Measurements from ENCODE around the gene DAZAP1. TPM values are rescaled to one million over a fixed set of nuclear protein-coding genes. Genes with fewer than 3 reads are reported as not detected.

DAZAP1 gene
- polyA plus RNA-seq, 3 donors = 69.2 to 70.7 (median 69.7) TPM

DNA sequence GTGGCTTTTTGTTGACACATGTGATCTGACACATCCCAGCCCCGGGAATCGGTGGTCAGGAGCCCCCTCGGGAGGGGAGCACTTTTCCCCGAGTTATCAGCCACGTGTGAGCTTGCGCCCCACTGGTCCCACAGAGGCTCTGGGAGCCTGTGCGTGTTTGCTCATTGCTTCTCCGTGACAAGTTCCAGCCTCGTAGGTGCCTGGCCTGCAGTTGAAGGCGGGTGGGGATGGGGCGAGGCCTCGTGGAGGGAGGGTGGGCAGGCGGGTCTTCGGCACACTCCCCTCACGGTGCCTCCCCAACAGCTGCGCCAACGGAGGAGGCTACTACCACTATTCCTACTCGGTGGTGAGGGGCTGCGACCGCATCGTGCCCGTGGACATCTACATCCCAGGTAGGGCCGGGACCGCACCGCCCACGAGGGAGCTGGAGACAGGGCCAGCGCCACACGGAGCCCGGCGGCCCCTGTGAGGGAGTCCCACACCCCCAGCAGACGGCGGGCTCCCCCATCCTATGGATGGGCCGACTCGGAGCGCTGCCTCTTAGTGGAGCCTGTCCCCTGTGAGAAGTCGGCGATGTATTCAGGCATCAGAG lies 14.4 kb upstream of the DAZAP1 start:
- no peak for DNase-seq (ENCODE audit: low read depth in 3 of 3, low spot score in 2 of 3)

DNA sequence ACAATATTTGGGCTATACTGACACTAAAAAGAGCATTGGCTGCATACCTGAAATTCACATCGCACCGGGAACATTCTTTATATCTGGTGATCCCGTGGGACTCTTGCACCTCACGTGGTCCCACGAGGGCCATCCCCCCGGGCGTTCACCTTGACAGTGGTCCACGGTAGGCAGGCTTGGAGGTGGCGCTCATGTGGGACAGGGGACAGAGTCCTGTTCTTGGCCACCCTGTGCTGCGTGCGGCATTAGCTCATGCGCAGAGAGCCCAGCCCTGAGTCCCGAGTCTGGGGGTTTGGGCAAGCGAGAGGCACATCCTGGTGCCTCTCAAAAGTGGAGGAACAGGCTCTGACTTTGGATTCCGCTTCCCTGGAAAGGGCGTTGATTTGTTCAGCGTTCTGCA lies 13.5 kb upstream of the DAZAP1 start:
- DNase-seq (ENCODE audit: low read depth in 3 of 3, low spot score in 2 of 3) = no peak

- DNase-seq (ENCODE audit: low read depth in 3 of 3, low spot score in 2 of 3) = no peak
Observed at GRCh38 chr19:1394252-1395193, 12.9 kb upstream of the DAZAP1 start.

GRCh38 chr19:1395194-1396018 lies 12.0 kb upstream of the DAZAP1 start:
- no peak for DNase-seq (ENCODE audit: low read depth in 3 of 3, low spot score in 2 of 3)

GRCh38 chr19:1396019-1396767 lies 11.2 kb upstream of the DAZAP1 start:
- no peak for DNase-seq (ENCODE audit: low read depth in 3 of 3, low spot score in 2 of 3)

- no peak for DNase-seq (ENCODE audit: low read depth in 3 of 3, low spot score in 2 of 3)
Observed at GRCh38 chr19:1396768-1397679, 10.4 kb upstream of the DAZAP1 start.

GRCh38 chr19:1397838-1398237 lies 9.5 kb upstream of the DAZAP1 start:
- no peak for DNase-seq (ENCODE audit: low read depth in 3 of 3, low spot score in 2 of 3)

DNA sequence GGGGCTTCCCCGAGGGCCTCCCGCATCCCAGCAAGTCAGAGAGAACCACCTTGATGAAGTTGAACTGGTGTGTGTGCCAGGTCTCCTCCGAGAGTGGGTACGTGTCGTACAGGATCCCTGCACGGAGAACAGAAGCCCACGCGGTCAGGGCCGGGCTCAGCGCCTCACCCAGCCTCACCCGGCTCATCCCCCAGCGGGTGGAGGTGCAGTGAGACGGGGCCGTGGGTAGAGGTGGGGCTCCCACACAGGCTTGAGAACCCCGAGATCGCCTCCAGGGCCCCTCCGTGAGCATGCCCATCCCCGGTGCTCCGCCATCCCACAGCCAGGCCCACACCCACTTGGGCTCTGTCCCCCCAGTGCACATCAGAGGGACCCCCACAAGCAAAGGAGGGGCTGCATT lies 8.3 kb upstream of the DAZAP1 start:
- DNase-seq (ENCODE audit: low read depth in 3 of 3, low spot score in 2 of 3) = no peak

DNA sequence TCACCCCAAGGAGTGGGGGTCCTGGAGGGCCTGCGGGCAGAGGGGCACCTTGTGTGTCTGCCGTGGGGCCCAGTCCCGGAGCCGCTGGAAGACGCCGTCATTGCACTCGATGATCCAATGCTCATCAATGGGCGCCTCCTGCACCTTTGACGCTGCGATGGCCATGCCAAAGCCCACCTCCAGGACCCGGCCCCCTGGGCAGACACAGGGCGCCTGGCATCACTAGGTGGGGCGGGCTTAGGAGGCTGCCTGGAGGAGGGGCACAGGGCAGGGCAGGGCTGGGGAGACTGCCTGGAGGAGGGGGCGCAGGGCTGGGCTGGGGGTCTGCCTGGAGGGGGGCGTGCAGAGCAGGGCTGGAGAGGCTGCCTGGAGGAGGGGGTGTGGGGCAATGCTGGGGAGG lies 7.6 kb upstream of the DAZAP1 start:
- no peak for DNase-seq (ENCODE audit: low read depth in 3 of 3, low spot score in 2 of 3)

DNA sequence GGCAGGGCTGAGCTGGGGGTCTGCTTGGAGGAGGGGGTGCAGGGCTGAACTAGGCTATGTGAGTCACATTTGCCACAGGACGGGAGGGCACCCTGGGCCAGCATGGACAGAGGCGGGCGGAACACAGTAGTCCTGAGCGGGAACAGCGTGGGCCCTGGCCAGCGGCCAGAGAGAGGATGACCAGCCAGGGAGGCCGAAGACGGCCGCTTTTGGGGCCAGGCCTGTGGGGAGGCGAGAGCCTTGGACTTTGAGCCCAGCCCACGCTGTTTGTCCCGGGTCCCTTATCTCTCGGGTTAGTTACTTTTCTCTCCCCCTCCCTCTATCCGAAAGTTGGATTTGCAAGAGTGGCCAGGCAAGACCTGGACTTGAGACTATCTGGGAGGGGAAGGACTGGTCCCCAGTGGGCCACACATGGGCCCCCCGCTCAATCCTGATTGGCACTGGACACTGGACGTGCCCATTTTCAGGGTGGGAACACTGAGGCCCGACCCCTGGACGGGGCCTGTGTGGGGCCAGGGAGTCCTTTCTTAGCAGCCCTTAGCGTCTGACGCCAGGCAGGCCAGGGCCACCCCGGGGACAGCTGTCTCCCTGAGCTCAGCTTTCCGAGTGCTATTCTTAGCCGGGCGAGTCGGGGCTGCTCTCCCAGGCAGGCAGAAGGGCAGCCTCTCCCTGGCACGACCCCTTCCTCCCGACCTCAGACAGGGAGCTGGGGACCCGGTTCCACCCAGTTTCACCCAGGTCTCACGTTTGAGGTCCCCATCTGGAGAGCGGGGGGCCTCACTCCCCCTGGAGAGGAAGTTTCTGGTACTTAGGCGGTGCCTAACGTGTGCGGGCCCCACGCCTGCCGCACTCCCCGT lies 6.9 kb upstream of the DAZAP1 start:
- DNase-seq (ENCODE audit: low read depth in 3 of 3, low spot score in 2 of 3) = no peak

- no peak for DNase-seq (ENCODE audit: low read depth in 3 of 3, low spot score in 2 of 3)
Observed at GRCh38 chr19:1401138-1401888, 6.1 kb upstream of the DAZAP1 start, which contains the start of gene GAMT. Gene GAMT, minus strand, starts transcription at chr19:1401542. Its CDS starts 66 bp downstream, at chr19:1401476.

- no peak for DNase-seq (ENCODE audit: low read depth in 3 of 3, low spot score in 2 of 3)
Observed at GRCh38 chr19:1401889-1402217, 5.5 kb upstream of the DAZAP1 start.

DNA sequence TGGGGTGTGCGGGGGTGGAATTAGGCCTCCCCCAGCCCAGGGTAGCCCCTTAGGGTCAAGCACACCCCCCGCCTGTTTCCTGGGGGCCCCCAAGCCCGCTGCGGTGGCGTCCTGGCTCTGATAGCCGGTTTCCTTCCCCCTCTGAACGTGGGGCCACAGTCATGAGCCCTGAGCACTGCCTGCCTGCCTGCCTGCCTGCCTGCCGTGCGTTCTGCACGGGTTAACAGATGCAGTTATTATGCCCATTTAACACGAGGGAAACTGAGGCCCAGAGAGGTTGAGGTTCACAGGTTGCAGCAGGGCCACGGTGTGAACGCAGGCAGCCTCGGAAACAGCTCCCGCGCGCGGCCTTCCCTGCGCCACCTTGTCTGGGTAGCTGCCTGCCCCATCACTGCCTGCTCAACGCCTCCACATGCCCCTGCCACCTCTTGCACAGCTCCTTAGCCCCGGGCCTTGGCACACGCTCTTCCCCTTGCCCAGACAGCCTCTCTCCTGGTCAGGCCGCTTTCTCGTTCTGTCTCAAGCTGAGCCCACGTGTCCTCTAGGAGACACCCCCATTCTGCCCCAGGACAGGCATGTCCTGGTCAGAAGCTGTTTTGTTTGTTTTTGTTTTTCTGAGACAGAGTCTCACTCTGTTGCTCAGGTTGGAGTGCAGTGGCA lies 4.8 kb upstream of the DAZAP1 start:
- DNase-seq (ENCODE audit: low read depth in 3 of 3, low spot score in 2 of 3) = no peak

- peak; percentile 89 to 97 (median 96) for DNase-seq (ENCODE audit: low read depth in 3 of 3, low spot score in 2 of 3)
Observed at GRCh38 chr19:1406774-1407527, 435 bp upstream of the DAZAP1 start.

DNA sequence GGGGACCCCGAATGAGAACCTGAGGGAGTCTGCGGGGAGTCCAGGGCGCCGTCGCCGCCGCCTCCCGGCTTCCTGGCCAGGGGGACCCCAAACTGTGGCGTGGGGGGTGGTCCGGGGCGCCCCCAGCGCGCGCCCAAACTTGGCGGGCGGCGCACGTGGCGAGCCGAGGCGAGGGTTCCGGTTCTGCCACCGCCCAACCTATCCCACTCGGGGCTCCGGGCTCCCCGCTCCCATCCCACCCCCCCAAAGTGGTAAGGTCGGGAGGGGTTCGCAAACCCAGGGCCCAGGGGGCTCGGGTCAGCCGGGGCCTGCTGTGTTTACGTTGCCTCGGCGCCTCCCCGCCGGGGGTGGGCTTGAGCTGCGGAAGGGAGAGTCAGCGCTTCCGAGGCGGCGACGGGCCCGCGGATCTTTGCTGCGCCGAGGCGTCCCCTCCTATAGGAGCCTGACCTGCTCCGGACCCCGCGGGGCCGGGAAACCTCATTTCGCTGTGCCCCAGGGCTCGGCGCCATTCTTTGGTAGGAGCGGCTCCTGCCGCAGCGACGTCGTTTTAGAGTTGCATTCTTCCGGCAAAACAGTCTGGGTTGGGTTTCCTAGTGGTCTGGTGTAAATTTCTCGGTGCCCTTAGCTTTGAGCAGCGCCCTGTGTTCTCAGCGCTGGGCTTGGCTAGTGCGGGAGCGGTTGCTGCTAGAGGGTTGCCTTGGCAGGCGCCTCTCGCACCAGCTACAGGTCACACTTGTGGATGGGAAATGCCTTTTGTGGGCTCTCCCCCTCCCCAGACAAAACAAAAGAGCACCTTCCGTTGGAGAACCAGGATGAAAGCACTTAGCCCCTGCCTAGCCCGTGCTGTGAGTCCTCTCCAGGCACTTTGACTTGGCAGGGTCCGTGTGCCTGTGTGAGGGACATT lies 1.2 kb downstream of the DAZAP1 start:
- no peak for DNase-seq (ENCODE audit: low read depth in 3 of 3, low spot score in 2 of 3)

All from right renal cortex interstitium (tissue), 3 donors.